Endodermal cell (in vitro differentiated cells): ENCODE data around the gene LAMA1. TPM values are rescaled to one million over a fixed set of nuclear protein-coding genes. Genes with fewer than 3 reads are reported as not detected.

Source experiments
- DNase-seq: peaks from one replicate; pipeline ENCODE4 v3.0.0-alpha.2; 2017
- H3K27ac ChIP-seq: 2 replicates; pipeline ENCODE4 v1.5.1; 2013; ENCODE audit warnings: mild to moderate bottlenecking, low read depth, low read length, moderate library complexity
- H3K27me3 ChIP-seq: 2 replicates; pipeline ENCODE4 v1.6.1; 2013; ENCODE audit warnings: mild to moderate bottlenecking, low read length, moderate library complexity; ENCODE audit not compliant: insufficient read depth, control insufficient read depth, poor library complexity, severe bottlenecking
- H3K36me3 ChIP-seq: 2 replicates; pipeline ENCODE4 v1.7.0; 2013; ENCODE audit warnings: mild to moderate bottlenecking, low read length, moderate library complexity; ENCODE audit not compliant: control insufficient read depth, insufficient read depth
- H3K4me1 ChIP-seq: one replicate; pipeline ENCODE4 v1.7.0; 2013; ENCODE audit warnings: low read length; ENCODE audit not compliant: control insufficient read depth, insufficient read depth
- H3K4me3 ChIP-seq: 2 replicates; pipeline ENCODE4 v1.5.1; 2013; ENCODE audit warnings: mild to moderate bottlenecking, low read length, moderate library complexity
- H3K9ac ChIP-seq: 2 replicates; pipeline ENCODE4 v1.6.1; 2013; ENCODE audit warnings: mild to moderate bottlenecking, low read length, moderate library complexity; ENCODE audit not compliant: poor library complexity, severe bottlenecking; ENCODE audit errors: extremely low read depth
- H3K9me3 ChIP-seq: 2 replicates; pipeline ENCODE4 v1.6.1; 2013; ENCODE audit warnings: mild to moderate bottlenecking, low read length, moderate library complexity; ENCODE audit not compliant: control insufficient read depth
- H3K27ac Mint-ChIP-seq: 2 replicates; pipeline ENCODE4 v1.8.0; 2020; ENCODE audit warnings: mixed read lengths
- H3K27me3 Mint-ChIP-seq: 2 replicates; pipeline ENCODE4 v1.8.0; 2021; ENCODE audit warnings: mild to moderate bottlenecking, mixed read lengths; ENCODE audit not compliant: insufficient read depth
- H3K36me3 Mint-ChIP-seq: 2 replicates; pipeline ENCODE4 v1.8.0; 2020; ENCODE audit warnings: low read depth, mixed read lengths
- H3K4me1 Mint-ChIP-seq: 2 replicates; pipeline ENCODE4 v1.8.0; 2020; ENCODE audit warnings: mixed read lengths
- H3K4me3 Mint-ChIP-seq: 2 replicates; pipeline ENCODE4 v1.8.0; 2020; ENCODE audit warnings: mild to moderate bottlenecking, moderate library complexity, mixed read lengths
- H3K9me3 Mint-ChIP-seq: 2 replicates; pipeline ENCODE4 v1.8.0; 2020; ENCODE audit warnings: mild to moderate bottlenecking, mixed read lengths
- WGBS, 2 experiments: methylation state at CpG; one replicate each; pipeline versions ENCODE4 v1.1.5 to v1.1.7; 2013; ENCODE audit warnings: missing lambda C conversion rate in 2 of 2, mixed read lengths in 1 of 2; ENCODE audit not compliant: insufficient coverage in 1 of 2, insufficient read length in 1 of 2; 5-methylcytosine and 5-hydroxymethylcytosine counted together
- total RNA-seq, 2 donors: library from RNA; stranded (reverse); fragmentation: NEBNext Ultra II Directional in 1 of 2; extraction: Animal tissue kit (Norgen Biotek cat#: 25700) in 1 of 2; gene quantifications; 2 replicates in 1 of 2; 3 replicates in 1 of 2; pipeline ENCODE4 v1.2.1, GENCODE V29; 2021
- TF ChIP-seq, protein P1 (sequence below): fragments of 200-600 bp; sonication (generic); conservative IDR thresholded peaks from 2 replicates; pipeline ENCODE4 v1.5.0; 2021; ENCODE audit warnings: antibody characterized with exemption, mild to moderate bottlenecking

LAMA1 gene
- total RNA-seq, 2 donors from 2014 or later = 198 to 316 TPM

DNA sequence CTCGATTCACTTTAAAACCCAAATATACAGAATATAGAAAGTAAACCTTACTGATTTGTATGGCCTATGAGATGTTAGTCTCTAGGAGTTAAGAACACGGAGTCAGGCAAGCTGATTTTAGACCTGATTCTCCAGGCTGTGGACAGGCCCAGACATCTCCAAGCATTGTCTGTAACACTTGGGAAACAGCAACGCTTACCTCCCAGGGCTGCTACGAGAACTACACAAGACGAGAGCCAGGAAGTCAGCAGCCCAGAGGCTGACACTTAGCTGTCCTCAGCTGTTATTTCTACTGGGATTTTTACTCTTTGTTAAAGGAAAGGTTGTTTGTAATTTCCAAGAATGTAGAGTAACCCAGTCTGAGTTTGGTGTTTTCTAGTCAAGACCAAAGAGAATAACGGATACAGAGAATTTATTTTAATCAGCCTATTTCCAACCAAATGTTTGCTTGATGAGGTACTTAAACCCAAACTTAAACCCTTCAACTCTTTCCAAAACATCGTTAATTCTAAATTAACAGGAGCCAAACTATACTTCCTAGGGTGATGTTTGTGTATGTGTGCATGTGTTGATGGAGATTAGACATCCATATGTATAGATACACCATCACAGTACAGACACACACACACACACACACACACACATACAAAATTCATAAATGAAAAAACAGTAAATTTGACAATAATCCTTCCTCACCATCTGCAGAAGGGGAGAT, 123.4 kb downstream of the LAMA1 start:
- no peaks in the 10 kb centered on the region for H3K9me3 Mint-ChIP-seq
- Histone ChIP-seq H3K27me3 (no peaks in the 10 kb centered on the region), H3K4me3 (no peak overlapping the region), H3K4me1 (no peaks in the 10 kb centered on the region), H3K9me3 (no peaks in the 10 kb centered on the region), H3K27ac (no peak overlapping the region), H3K36me3 (peaks cover 89% of the 10 kb centered on the region), H3K9ac (no peak overlapping the region)
- WGBS, 2 experiments = 88 to 100% methylated on average over 2 to 6 of the region's 7 CpGs
- peaks cover 76% of the 10 kb centered on the region for H3K36me3 Mint-ChIP-seq
- H3K4me3 Mint-ChIP-seq = no peak overlapping the region
- peak; percentile 49 for DNase-seq
- peak overlapping the region; percentile 52 for H3K27ac Mint-ChIP-seq
- no peaks in the 10 kb centered on the region for H3K4me1 Mint-ChIP-seq
- TF ChIP-seq, protein P1, sequence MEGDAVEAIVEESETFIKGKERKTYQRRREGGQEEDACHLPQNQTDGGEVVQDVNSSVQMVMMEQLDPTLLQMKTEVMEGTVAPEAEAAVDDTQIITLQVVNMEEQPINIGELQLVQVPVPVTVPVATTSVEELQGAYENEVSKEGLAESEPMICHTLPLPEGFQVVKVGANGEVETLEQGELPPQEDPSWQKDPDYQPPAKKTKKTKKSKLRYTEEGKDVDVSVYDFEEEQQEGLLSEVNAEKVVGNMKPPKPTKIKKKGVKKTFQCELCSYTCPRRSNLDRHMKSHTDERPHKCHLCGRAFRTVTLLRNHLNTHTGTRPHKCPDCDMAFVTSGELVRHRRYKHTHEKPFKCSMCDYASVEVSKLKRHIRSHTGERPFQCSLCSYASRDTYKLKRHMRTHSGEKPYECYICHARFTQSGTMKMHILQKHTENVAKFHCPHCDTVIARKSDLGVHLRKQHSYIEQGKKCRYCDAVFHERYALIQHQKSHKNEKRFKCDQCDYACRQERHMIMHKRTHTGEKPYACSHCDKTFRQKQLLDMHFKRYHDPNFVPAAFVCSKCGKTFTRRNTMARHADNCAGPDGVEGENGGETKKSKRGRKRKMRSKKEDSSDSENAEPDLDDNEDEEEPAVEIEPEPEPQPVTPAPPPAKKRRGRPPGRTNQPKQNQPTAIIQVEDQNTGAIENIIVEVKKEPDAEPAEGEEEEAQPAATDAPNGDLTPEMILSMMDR = no peak
- H3K27me3 Mint-ChIP-seq = no peaks in the 10 kb centered on the region

DNA sequence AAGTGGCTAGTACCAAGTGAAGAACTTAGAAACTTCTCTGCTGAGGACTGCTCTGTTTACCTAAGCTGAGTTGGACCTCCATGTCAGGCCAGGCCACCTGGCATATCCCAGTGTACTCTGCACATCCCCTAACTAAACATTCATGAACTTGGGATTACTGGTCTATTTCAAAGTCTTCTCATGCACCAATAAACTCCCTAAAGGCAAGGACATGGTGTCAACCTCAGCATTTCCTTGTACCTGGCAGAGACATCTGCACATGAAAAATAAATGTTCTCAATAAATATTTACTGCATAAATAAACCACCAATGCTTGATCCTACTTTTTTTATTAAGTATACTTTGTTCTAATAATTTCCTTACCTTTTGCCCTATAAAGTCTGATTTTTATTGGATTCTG, 124.8 kb downstream of the LAMA1 start:
- no peak overlapping the region for H3K4me3 Mint-ChIP-seq
- no peaks in the 10 kb centered on the region for H3K27me3 Mint-ChIP-seq
- TF ChIP-seq, protein P1 = no peak
- H3K27ac Mint-ChIP-seq = no peak overlapping the region
- no peaks in the 10 kb centered on the region for H3K4me1 Mint-ChIP-seq
- Histone ChIP-seq H3K4me1 (no peaks in the 10 kb centered on the region), H3K27me3 (no peaks in the 10 kb centered on the region), H3K36me3 (peaks cover 86% of the 10 kb centered on the region), H3K9ac (no peak overlapping the region), H3K4me3 (no peak overlapping the region), H3K9me3 (no peaks in the 10 kb centered on the region), H3K27ac (no peak overlapping the region)
- no peaks in the 10 kb centered on the region for H3K9me3 Mint-ChIP-seq
- no peak for DNase-seq
- peaks cover 75% of the 10 kb centered on the region for H3K36me3 Mint-ChIP-seq

DNA sequence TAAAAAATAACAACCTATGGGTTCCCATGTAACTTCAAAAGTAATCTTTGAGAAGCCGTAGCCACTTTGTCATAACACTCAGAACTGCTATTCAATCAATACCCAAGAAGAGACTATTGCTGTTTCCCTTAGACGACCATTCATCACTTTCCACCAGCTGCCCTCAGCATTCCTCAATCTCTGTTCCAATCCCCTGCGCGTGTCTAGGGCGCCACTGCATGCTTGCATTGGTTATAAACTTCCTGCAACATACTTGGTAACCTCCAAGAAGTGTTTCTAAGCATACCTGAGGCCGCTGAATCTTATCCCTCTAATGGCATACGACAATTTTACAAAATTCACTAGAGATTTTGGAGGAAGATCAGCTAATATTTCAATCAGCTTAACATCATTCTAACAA, 134.2 kb downstream of the LAMA1 start:
- peaks cover 88% of the 10 kb centered on the region for H3K36me3 ChIP-seq
- H3K4me1 Mint-ChIP-seq = no peaks in the 10 kb centered on the region
- 91 to 92% methylated on average over 6 to 7 of the region's 7 CpGs for WGBS, 2 experiments
- H3K9me3 ChIP-seq = no peaks in the 10 kb centered on the region
- no peak overlapping the region for H3K4me3 Mint-ChIP-seq
- H3K36me3 Mint-ChIP-seq = peaks cover 81% of the 10 kb centered on the region
- H3K9ac ChIP-seq = no peak overlapping the region
- no peak overlapping the region for H3K4me3 ChIP-seq
- H3K27me3 ChIP-seq = no peaks in the 10 kb centered on the region
- H3K27me3 Mint-ChIP-seq = no peaks in the 10 kb centered on the region
- H3K9me3 Mint-ChIP-seq = no peaks in the 10 kb centered on the region
- H3K27ac Mint-ChIP-seq = no peak overlapping the region
- TF ChIP-seq, protein P1 = no peak
- no peak overlapping the region for H3K27ac ChIP-seq
- DNase-seq = no peak
- H3K4me1 ChIP-seq = no peaks in the 10 kb centered on the region
